GM19397 (cell line): ENCODE measurements around the gene OR12D1.
"Not testable (repeated sequence)": the region's sequence is repeated elsewhere in the genome, so short reads cannot be mapped to it uniquely, and the experiment has no call there.

ENCODE experiments used
- ATAC-seq: cut with Tn5 transposase; IDR thresholded peaks from one replicate; pipeline ENCODE4 v1.9.1; 2021; ENCODE audit warnings: mild to moderate bottlenecking, moderate library complexity; ENCODE audit not compliant: unreplicated experiment

The OR12D1 gene

GRCh38 chr6:29414588-29414987 lies at the start of gene OR12D1:
Gene OR12D1 (plus strand): TSS chr6:29414928.
- ATAC-seq = no peak

- no peak for ATAC-seq
These were observed 46.0 kb upstream of the OR12D1 start, which contains the start of gene OR5V1 for GRCh38 chr6:29368765-29369164. Gene OR5V1 (minus strand): TSS chr6:29368865. CDS start chr6:29356195, 12,670 bp downstream.

GRCh38 chr6:29375191-29375590 lies 39.5 kb upstream of the OR12D1 start, which contains the start of gene OR12D3:
Gene OR12D3 (minus strand): TSS chr6:29375291. CDS start chr6:29375287, 4 bp downstream.
- ATAC-seq = no peak

- ATAC-seq = no peak
These were observed 38.7 kb upstream of the OR12D1 start for GRCh38 chr6:29376003-29376402.

- no peak for ATAC-seq
These were observed 26.2 kb upstream of the OR12D1 start for GRCh38 chr6:29388533-29388932.

GRCh38 chr6:29395331-29395730 lies 19.4 kb upstream of the OR12D1 start, which contains the start of gene OR12D2:
Gene OR12D2 (plus strand): TSS chr6:29395631. CDS start chr6:29396700, 1,069 bp downstream.
- ATAC-seq = no peak

GRCh38 chr6:29399525-29399924 lies 15.2 kb upstream of the OR12D1 start:
- ATAC-seq = no peak

- no peak for ATAC-seq
These were observed 10.9 kb upstream of the OR12D1 start for GRCh38 chr6:29403801-29404200.

- no peak for ATAC-seq
These were observed 4.8 kb downstream of the OR12D1 start for GRCh38 chr6:29419516-29419915.

GRCh38 chr6:29424168-29424567 lies 9.4 kb downstream of the OR12D1 start:
- no peak for ATAC-seq

- no peak for ATAC-seq
These were observed 9.8 kb downstream of the OR12D1 start for GRCh38 chr6:29424575-29424974.

GRCh38 chr6:29425075-29425474 lies 10.3 kb downstream of the OR12D1 start:
- no peak for ATAC-seq

GRCh38 chr6:29426654-29427053 lies 11.9 kb downstream of the OR12D1 start:
- no peak for ATAC-seq

- not testable (repeated sequence) for ATAC-seq
These were observed 22.0 kb downstream of the OR12D1 start for GRCh38 chr6:29436730-29437129.

- ATAC-seq = no peak
These were observed 24.3 kb downstream of the OR12D1 start, which contains the start of gene OR10C1 for GRCh38 chr6:29439006-29439405. Gene OR10C1 (plus strand): TSS chr6:29439306. CDS start chr6:29440016, 710 bp downstream.

- ATAC-seq = no peak
These were observed 28.0 kb downstream of the OR12D1 start for GRCh38 chr6:29442719-29443118.

GRCh38 chr6:29444031-29444430 lies 29.3 kb downstream of the OR12D1 start:
- not testable (repeated sequence) for ATAC-seq

- ATAC-seq = no peak
These were observed 32.9 kb downstream of the OR12D1 start for GRCh38 chr6:29447670-29448069.

- no peak for ATAC-seq
These were observed 36.9 kb downstream of the OR12D1 start for GRCh38 chr6:29451471-29452193.

- no peak for ATAC-seq
These were observed 42.2 kb downstream of the OR12D1 start, which contains the start of the genes OR11A1 and OR2H1 for GRCh38 chr6:29456971-29457370. Gene OR11A1 (minus strand): TSS chr6:29457071. CDS start chr6:29427641, 29,430 bp downstream. Gene OR2H1 (plus strand): TSS chr6:29457155. CDS start chr6:29461770, 4,615 bp downstream.

- no peak for ATAC-seq
These were observed 46.5 kb downstream of the OR12D1 start for GRCh38 chr6:29461021-29461814.
